CD4-positive, CD25-positive, alpha-beta regulatory T cell (primary cell): ENCODE results near the gene HLTF. TPM values are rescaled to one million over a fixed set of nuclear protein-coding genes. Genes with fewer than 3 reads are reported as not detected.

Experiments
- ATAC-seq, 2 donors: fragments of 150-1000 bp; cut with Tn5 transposase; one replicate each; pipeline ENCODE4 v1.10.0; 2021; ENCODE audit warnings: low read depth in 2 of 2, moderate number of reproducible peaks in 2 of 2, moderate library complexity in 1 of 2
- DNase-seq, 3 donors: peaks; one replicate each; pipeline versions ENCODE4 v3.0.0 to v3.0.0-alpha.2; 2012 to 2022; ENCODE audit warnings: mixed read lengths in 1 of 3
- H3K27ac ChIP-seq: one replicate; pipeline ENCODE4 v1.7.0; 2013; ENCODE audit warnings: mild to moderate bottlenecking, low read length; ENCODE audit not compliant: insufficient read depth, poor library complexity, severe bottlenecking
- H3K27me3 ChIP-seq: one replicate; pipeline ENCODE4 v1.7.0; 2013; ENCODE audit warnings: low read length; ENCODE audit not compliant: control insufficient read depth, insufficient read depth
- H3K36me3 ChIP-seq: one replicate; pipeline ENCODE4 v1.7.0; 2013; ENCODE audit warnings: mild to moderate bottlenecking, low read length, moderate library complexity; ENCODE audit not compliant: control insufficient read depth, insufficient read depth
- H3K4me1 ChIP-seq: 2 replicates; pipeline ENCODE4 v1.7.0; 2013; ENCODE audit warnings: mild to moderate bottlenecking, low read length; ENCODE audit not compliant: insufficient read depth, control insufficient read depth, poor library complexity, severe bottlenecking
- H3K4me3 ChIP-seq: one replicate; pipeline ENCODE4 v1.7.0; 2013; ENCODE audit warnings: low read depth, mild to moderate bottlenecking, low read length, moderate library complexity
- H3K9me3 ChIP-seq, 2 experiments: 1 replicate in 1 of 2; 2 replicates in 1 of 2; pipeline ENCODE4 v1.7.0; 2013; ENCODE audit warnings: low read length in 2 of 2, mild to moderate bottlenecking in 1 of 2, moderate library complexity in 1 of 2; ENCODE audit not compliant: control insufficient read depth in 2 of 2
- H3K27ac Mint-ChIP-seq, 3 donors: one replicate each; pipeline ENCODE4 v1.8.0; 2020 to 2022; ENCODE audit warnings: mild to moderate bottlenecking in 3 of 3, mixed read lengths in 3 of 3, moderate library complexity in 2 of 3
- H3K27me3 Mint-ChIP-seq: one replicate; pipeline ENCODE4 v1.8.0; 2022; ENCODE audit warnings: mild to moderate bottlenecking, mixed read lengths
- H3K36me3 Mint-ChIP-seq: one replicate; pipeline ENCODE4 v1.8.0; 2020; ENCODE audit warnings: mixed read lengths
- H3K4me1 Mint-ChIP-seq, 4 donors: one replicate each; pipeline ENCODE4 v1.8.0; 2020 to 2022; ENCODE audit warnings: mixed read lengths in 4 of 4, mild to moderate bottlenecking in 1 of 4
- H3K4me3 Mint-ChIP-seq, 4 donors: one replicate each; pipeline ENCODE4 v1.8.0; 2020 to 2022; ENCODE audit warnings: mild to moderate bottlenecking in 4 of 4, mixed read lengths in 4 of 4, moderate library complexity in 3 of 4
- H3K9me3 Mint-ChIP-seq, 7 donors: one replicate each; pipeline ENCODE4 v1.8.0; 2020 to 2022; ENCODE audit warnings: mixed read lengths in 7 of 7, mild to moderate bottlenecking in 3 of 7, moderate library complexity in 2 of 7
- polyA plus RNA-seq, 4 donors: library from polyadenylated mRNA; unstranded; fragments of 300-500 nt; fragmentation: Illumina TruSeq; gene quantifications; one replicate each; pipeline ENCODE4 v1.2.3, GENCODE V29; 2021
- total RNA-seq: library from RNA; stranded (reverse); gene quantifications from one replicate; pipeline ENCODE4 v1.2.3, GENCODE V29; 2022

HLTF gene
- total and polyA plus RNA-seq, 5 donors from 2014 or later, result 9.8 to 18.9 (median 17.2) TPM

- Mint-ChIP-seq H3K4me1 (peaks cover 0 to 12% (median 3%) of the 10 kb centered on the region in 4 donors), H3K36me3 (no peaks in the 10 kb centered on the region), H3K27ac (peak overlapping the region in 1 of 3 donors; percentile 48), H3K9me3 (no peaks in the 10 kb centered on the region), H3K4me3 (no peak overlapping the region), H3K27me3 (peaks cover 25% of the 10 kb centered on the region)
- no peaks in the 10 kb centered on the region for H3K36me3 ChIP-seq
- H3K9me3 ChIP-seq, result no peaks in the 10 kb centered on the region
- no peak overlapping the region for H3K4me3 ChIP-seq
- DNase-seq (peak in 2 of 3 donors; percentile 59 to 75), ATAC-seq (peak; percentile 69 to 78)
- H3K4me1 ChIP-seq, result no peaks in the 10 kb centered on the region
- H3K27me3 ChIP-seq, result no peaks in the 10 kb centered on the region
- no peak overlapping the region for H3K27ac ChIP-seq
These were observed 34.0 kb upstream of the HLTF start for GRCh38 chr3:149120051-149120972.

- no peak overlapping the region for H3K4me3 Mint-ChIP-seq
- Histone ChIP-seq H3K36me3 (no peaks in the 10 kb centered on the region), H3K27ac (no peak overlapping the region), H3K4me3 (no peak overlapping the region), H3K4me1 (no peaks in the 10 kb centered on the region), H3K9me3 (no peaks in the 10 kb centered on the region), H3K27me3 (no peaks in the 10 kb centered on the region)
- H3K27ac Mint-ChIP-seq, result no peak overlapping the region
- ATAC-seq (no peak), DNase-seq (no peak)
- peaks cover 0 to 12% (median 3%) of the 10 kb centered on the region in 4 donors for H3K4me1 Mint-ChIP-seq
- peaks cover 17% of the 10 kb centered on the region for H3K27me3 Mint-ChIP-seq
- no peaks in the 10 kb centered on the region for H3K36me3 Mint-ChIP-seq
- H3K9me3 Mint-ChIP-seq, result no peaks in the 10 kb centered on the region
These were observed 33.1 kb upstream of the HLTF start for GRCh38 chr3:149119466-149119865.

GRCh38 chr3:149118724-149119123 lies 32.4 kb upstream of the HLTF start:
- Histone ChIP-seq H3K27me3 (no peaks in the 10 kb centered on the region), H3K36me3 (no peaks in the 10 kb centered on the region), H3K4me3 (no peak overlapping the region), H3K27ac (no peak overlapping the region), H3K9me3 (no peaks in the 10 kb centered on the region), H3K4me1 (no peaks in the 10 kb centered on the region)
- H3K27ac Mint-ChIP-seq, result no peak overlapping the region
- peaks cover 0 to 7% (median 3%) of the 10 kb centered on the region in 4 donors for H3K4me1 Mint-ChIP-seq
- peaks cover 11% of the 10 kb centered on the region for H3K27me3 Mint-ChIP-seq
- no peaks in the 10 kb centered on the region for H3K9me3 Mint-ChIP-seq
- no peaks in the 10 kb centered on the region for H3K36me3 Mint-ChIP-seq
- ATAC-seq, result no peak
- no peak for DNase-seq
- no peak overlapping the region for H3K4me3 Mint-ChIP-seq

GRCh38 chr3:149115114-149115513 lies 28.8 kb upstream of the HLTF start:
- Mint-ChIP-seq H3K36me3 (no peaks in the 10 kb centered on the region), H3K4me1 (peaks cover 0 to 2% (median 0%) of the 10 kb centered on the region in 4 donors), H3K9me3 (no peaks in the 10 kb centered on the region), H3K27ac (no peak overlapping the region), H3K27me3 (peaks cover 5% of the 10 kb centered on the region), H3K4me3 (no peak overlapping the region)
- no peaks in the 10 kb centered on the region for H3K9me3 ChIP-seq
- no peaks in the 10 kb centered on the region for H3K36me3 ChIP-seq
- H3K27me3 ChIP-seq, result no peaks in the 10 kb centered on the region
- H3K4me3 ChIP-seq, result no peak overlapping the region
- ATAC-seq (no peak), DNase-seq (no peak)
- H3K27ac ChIP-seq, result no peak overlapping the region
- no peaks in the 10 kb centered on the region for H3K4me1 ChIP-seq

GRCh38 chr3:149114458-149114857 lies 28.1 kb upstream of the HLTF start:
- no peak for ATAC-seq

GRCh38 chr3:149104484-149104883 lies 18.2 kb upstream of the HLTF start:
- no peak for DNase-seq
- H3K36me3 ChIP-seq, result no peaks in the 10 kb centered on the region
- peaks cover 3% of the 10 kb centered on the region for H3K27me3 ChIP-seq
- H3K4me1 Mint-ChIP-seq, result no peaks in the 10 kb centered on the region
- no peak overlapping the region for H3K27ac ChIP-seq
- peaks cover 1 to 5% of the 10 kb centered on the region in 2 experiments for H3K9me3 ChIP-seq
- no peak overlapping the region for H3K4me3 Mint-ChIP-seq
- peaks cover 26% of the 10 kb centered on the region for H3K27me3 Mint-ChIP-seq
- H3K4me1 ChIP-seq, result no peaks in the 10 kb centered on the region
- no peaks in the 10 kb centered on the region for H3K36me3 Mint-ChIP-seq
- no peak overlapping the region for H3K27ac Mint-ChIP-seq
- peaks cover 0 to 10% (median 3%) of the 10 kb centered on the region in 7 donors for H3K9me3 Mint-ChIP-seq
- ATAC-seq, result no peak
- no peak overlapping the region for H3K4me3 ChIP-seq

More at GRCh38 chr3:149114458-149114857, 28.1 kb upstream of the HLTF start:
- no peak for DNase-seq
- no peak overlapping the region for H3K4me3 Mint-ChIP-seq
- H3K27ac Mint-ChIP-seq, result no peak overlapping the region
- no peaks in the 10 kb centered on the region for H3K36me3 Mint-ChIP-seq
- no peak overlapping the region for H3K4me3 ChIP-seq
- H3K27ac ChIP-seq, result no peak overlapping the region
- H3K9me3 ChIP-seq, result no peaks in the 10 kb centered on the region
- no peaks in the 10 kb centered on the region for H3K9me3 Mint-ChIP-seq
- H3K27me3 Mint-ChIP-seq, result peaks cover 9% of the 10 kb centered on the region
- H3K4me1 ChIP-seq, result no peaks in the 10 kb centered on the region
- H3K4me1 Mint-ChIP-seq, result no peaks in the 10 kb centered on the region
- H3K27me3 ChIP-seq, result no peaks in the 10 kb centered on the region
- no peaks in the 10 kb centered on the region for H3K36me3 ChIP-seq

GRCh38 chr3:149101641-149102040 lies 15.3 kb upstream of the HLTF start:
- peaks cover 3% of the 10 kb centered on the region for H3K27me3 ChIP-seq
- H3K4me1 Mint-ChIP-seq, result no peaks in the 10 kb centered on the region
- DNase-seq, result no peak
- H3K36me3 ChIP-seq, result no peaks in the 10 kb centered on the region
- no peak overlapping the region for H3K4me3 ChIP-seq
- no peak overlapping the region for H3K4me3 Mint-ChIP-seq
- no peak overlapping the region for H3K27ac Mint-ChIP-seq
- no peaks in the 10 kb centered on the region for H3K4me1 ChIP-seq
- H3K9me3 ChIP-seq, result peaks cover 0 to 5% of the 10 kb centered on the region in 2 experiments
- peaks cover 26% of the 10 kb centered on the region for H3K27me3 Mint-ChIP-seq
- H3K36me3 Mint-ChIP-seq, result no peaks in the 10 kb centered on the region
- ATAC-seq, result no peak
- no peak overlapping the region for H3K27ac ChIP-seq
- H3K9me3 Mint-ChIP-seq, result peaks cover 0 to 10% (median 2%) of the 10 kb centered on the region in 7 donors

- no peak overlapping the region for H3K4me3 ChIP-seq
- Mint-ChIP-seq H3K27me3 (peaks cover 21% of the 10 kb centered on the region), H3K4me3 (no peak overlapping the region), H3K9me3 (peaks cover 0 to 5% (median under 1%) of the 10 kb centered on the region in 7 donors), H3K27ac (no peak overlapping the region), H3K4me1 (no peaks in the 10 kb centered on the region), H3K36me3 (no peaks in the 10 kb centered on the region)
- peaks cover 3% of the 10 kb centered on the region for H3K27me3 ChIP-seq
- ATAC-seq, result no peak
- DNase-seq, result no peak
- H3K27ac ChIP-seq, result no peak overlapping the region
- H3K9me3 ChIP-seq, result peaks cover 0 to 5% of the 10 kb centered on the region in 2 experiments
- no peaks in the 10 kb centered on the region for H3K4me1 ChIP-seq
- H3K36me3 ChIP-seq, result no peaks in the 10 kb centered on the region
These were observed 14.8 kb upstream of the HLTF start for GRCh38 chr3:149101154-149101553.
